ENCODE results near the gene AGMAT.

The AGMAT gene

DNA sequence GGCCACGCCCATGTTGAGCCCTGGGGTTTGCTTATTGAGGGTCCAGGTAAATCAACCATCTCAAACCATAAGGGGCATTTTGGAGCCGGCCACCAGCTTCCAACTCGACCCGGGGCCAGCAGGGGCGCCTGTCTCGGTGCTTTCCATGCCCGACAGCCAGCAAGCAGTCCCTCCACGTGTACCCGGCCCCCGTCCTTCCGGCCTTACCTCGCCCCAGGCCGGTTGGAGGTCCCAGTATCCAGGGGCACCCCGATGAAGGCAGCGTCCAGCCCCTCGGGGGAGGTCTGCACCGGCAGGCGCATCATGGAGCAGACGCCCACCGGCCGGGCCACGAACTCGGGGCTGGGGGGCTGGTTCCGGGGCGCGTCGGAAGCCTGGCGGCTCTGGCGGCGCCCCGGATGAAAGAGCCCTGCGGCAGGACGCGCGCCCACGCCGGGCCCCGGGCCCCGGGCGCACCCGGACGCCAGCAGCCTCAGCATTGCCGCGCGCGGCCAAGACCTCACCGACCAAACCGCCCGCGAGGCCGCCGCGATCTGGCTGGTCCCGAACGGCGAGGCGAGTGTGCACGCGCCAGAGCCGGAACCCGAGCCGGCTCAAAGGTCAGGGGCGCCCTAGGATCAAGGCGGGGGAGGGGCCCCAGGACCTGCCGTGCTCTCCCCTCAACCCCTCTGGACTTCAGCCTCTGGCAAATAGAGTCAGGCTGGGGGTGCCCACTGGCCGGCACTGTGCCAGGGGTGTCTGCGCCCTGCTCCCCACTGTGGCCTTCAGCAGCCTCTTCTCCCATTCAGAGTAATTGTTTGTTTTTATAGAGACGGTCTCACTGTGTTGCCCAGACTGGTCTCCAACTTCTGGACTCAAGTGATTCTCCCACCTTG is at the start of gene AGMAT:
Gene AGMAT, minus strand, starts transcription at position 563 of the 875 bp plus-strand sequence. Its CDS starts 84 bp downstream, at position 479.
- DNase-seq, result peak; percentile 78

GRCh38 chr1:15633756-15634420 is 49.0 kb upstream of the AGMAT start:
- DNase-seq, result no peak

GRCh38 chr1:15628003-15628402 is 43.2 kb upstream of the AGMAT start:
- no peak for DNase-seq

GRCh38 chr1:15627343-15627988 is 42.6 kb upstream of the AGMAT start:
- no peak for DNase-seq

GRCh38 chr1:15626269-15626950 is 41.6 kb upstream of the AGMAT start:
- no peak for DNase-seq

DNA sequence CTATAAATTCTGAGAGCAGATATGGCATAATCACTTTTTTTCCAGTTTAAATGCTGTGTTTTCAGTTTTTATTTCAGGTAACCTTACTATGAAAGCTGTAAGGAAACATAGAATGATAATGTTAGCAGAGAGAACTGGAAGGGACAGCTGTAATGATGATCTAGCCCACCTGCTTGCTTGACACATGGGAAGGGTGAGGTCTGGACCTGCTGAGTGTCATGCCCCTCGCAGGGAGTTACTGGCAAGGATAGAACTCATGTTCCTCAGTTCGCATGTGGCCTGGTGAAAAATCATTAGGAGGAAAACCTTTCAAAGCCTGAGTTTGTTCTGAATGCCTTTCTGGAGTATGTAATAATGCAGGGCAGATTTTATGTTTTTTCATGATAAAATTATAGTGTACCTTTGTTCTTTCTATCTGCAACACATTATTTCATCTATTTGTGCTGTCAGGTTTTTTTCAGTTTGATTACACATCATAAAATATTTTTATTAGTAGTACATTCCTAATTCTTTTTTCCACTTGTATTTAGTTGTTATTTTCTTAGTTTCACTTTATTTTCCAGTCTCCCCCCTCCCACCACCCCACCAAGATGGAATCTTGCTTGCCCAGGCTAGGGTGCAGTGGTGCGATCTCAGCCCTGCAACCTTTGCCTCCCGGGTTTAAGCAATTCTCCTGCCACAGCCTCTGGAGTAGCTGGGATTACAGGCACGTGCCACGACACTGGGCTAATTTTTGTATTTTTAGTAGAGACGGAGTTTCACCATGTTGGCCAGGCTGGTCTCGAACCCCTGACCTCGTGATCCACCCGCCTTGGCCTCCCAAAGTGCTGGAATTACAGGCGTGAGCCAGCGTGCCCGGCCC is 40.4 kb upstream of the AGMAT start:
- no peak for DNase-seq

DNA sequence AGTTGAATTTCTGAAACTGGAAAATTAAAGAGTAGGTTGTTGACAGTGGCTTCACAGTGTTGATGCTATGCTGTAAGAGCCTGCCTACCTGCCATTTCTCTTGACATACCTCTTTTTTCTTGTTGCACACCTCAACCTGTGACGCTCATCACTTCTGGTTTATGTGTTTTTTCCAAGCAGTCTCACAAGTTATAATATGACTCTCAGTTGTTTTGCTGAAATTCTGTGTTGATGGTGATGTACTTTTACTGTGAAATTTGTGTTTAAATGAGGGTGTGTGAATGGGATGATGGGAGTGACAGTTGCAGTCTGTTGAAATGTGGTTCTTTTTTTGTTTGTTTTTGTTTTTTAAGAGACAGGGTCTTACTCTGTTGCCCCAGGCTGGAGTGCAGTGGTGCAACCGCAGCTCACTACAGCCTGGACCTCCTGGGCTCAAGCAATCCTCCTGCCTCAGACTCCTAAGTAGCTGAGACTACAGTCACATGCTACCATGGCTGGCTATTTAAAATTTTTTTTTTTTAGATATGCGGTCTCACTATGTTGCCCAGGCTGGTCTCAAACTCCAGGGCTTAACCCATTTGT is 39.4 kb upstream of the AGMAT start:
- DNase-seq, result no peak

GRCh38 chr1:15623435-15623834 is 38.6 kb upstream of the AGMAT start:
- DNase-seq, result no peak

DNA sequence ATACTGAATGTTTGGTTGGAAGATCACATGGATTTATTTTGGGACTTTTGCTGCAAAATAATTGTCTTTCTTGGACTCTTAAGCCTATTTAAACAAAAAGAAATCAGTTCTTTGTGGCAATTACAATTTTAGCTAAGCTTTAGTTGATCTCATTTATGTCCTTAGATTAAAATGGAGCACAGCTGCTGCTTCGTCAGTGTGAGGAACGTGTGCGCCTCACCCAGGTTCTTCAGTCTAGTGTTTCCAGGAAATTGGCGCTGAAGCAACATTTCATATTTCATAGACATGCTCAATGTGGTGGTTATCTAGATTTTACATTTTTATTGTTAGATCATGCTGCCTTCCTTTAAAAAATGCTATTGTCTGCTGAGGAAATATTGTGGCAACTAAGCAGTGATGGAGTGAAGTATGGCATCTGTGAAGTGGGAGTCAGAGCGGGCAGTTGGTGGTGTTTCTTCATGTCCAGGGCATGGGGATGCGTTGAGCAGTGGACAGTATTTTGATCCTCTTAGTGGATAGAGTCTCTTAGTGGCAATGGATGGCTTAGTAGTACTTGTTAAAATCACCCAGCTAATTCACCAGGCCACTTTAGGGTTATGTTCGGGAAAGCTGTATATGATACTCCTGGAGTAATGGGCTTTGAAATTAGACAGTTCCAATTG is 38.0 kb upstream of the AGMAT start:
- DNase-seq, result no peak

- DNase-seq, result no peak
Measured at GRCh38 chr1:15621975-15622374, 37.1 kb upstream of the AGMAT start.

GRCh38 chr1:15620902-15621682 is 36.2 kb upstream of the AGMAT start:
- no peak for DNase-seq

DNA sequence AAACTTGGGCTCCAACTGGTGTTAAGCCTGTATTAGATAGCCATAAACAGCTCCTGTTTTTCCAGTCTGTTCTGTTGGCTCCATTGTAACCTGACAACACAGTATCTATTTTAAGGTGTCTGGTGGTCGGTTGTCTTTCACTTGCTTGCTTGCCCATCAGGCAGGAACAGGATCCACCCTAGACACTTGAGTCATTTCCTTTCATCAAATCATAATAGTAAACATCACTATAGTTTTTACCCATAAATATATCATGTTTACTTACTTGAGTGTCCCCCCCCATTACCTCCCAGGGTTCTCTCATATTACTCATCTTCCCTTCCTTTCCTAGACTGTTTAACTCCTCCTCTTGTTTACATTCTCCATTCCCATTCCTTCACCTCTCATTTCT is 35.3 kb upstream of the AGMAT start:
- no peak for DNase-seq

GRCh38 chr1:15618655-15619525 is 34.0 kb upstream of the AGMAT start:
- DNase-seq, result no peak

GRCh38 chr1:15618077-15618654 is 33.3 kb upstream of the AGMAT start:
- DNase-seq, result no peak

- DNase-seq, result peak; percentile 95
Measured at GRCh38 chr1:15617173-15618076, 32.6 kb upstream of the AGMAT start, which contains the start of gene DDI2. DDI2 (plus strand) TSS chr1:15617458; CDS start chr1:15617671, 213 bp downstream.

- DNase-seq, result peak; percentile 37
Measured at GRCh38 chr1:15616373-15617172, 31.7 kb upstream of the AGMAT start.

DNA sequence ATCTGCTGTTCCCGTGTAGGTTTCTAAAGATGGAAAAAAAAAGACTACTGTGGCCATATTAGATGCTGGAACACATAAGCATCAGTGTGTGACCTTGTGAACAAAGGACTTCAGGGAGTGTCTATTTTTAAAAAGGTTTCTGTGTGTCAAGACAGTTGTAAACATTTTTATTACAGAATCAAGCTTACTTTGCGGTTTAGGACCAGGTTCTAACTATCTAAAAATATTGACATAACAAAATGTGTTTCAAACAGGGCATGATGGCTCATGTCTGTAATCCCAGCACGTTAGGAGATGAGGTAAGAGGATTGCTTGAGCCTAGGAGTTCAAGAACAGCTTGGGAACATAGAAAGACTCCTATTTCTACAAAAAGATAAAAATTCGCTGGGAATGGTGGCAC is 25.3 kb upstream of the AGMAT start:
- DNase-seq, result no peak

Measured in stimulated activated CD8-positive, alpha-beta memory T cell treated with anti-CD3 and anti-CD28 coated beads, Interleukin-4, amount 100 ng/mL, for 48 hours (primary cell).